K562 (cell line): ENCODE results near the gene FFAR1. TPM values are rescaled to one million over a fixed set of nuclear protein-coding genes. Genes with fewer than 3 reads are reported as not detected.

Experiments used
- ARNT ChIP-seq, 2 experiments: fragments of 450-650 bp; IDR thresholded peaks; 2 replicates each; pipeline ENCODE4 v1.6.1; 2016; ENCODE audit warnings: mild to moderate bottlenecking in 1 of 2
- ATF1 ChIP-seq, 2 experiments: fragments of 450-650 bp in 1 of 2; IDR thresholded peaks; 2 replicates each; pipeline ENCODE4 v1.6.1; 2016; ENCODE audit warnings: missing compliant biosample characterization in 1 of 2, missing genetic modification characterization in 1 of 2
- CBFA2T2 ChIP-seq: fragments of 450-650 bp; conservative IDR thresholded peaks from 2 replicates; pipeline ENCODE4 v1.6.1; 2017; ENCODE audit warnings: mild to moderate bottlenecking
- CBFA2T3 ChIP-seq: fragments of 450-650 bp; IDR thresholded peaks from 2 replicates; pipeline ENCODE4 v1.6.1; 2017
- CTBP1 ChIP-seq: fragments of 450-650 bp; IDR thresholded peaks from 2 replicates; pipeline ENCODE4 v1.6.1; 2016; ENCODE audit warnings: borderline replicate concordance
- HDAC2 ChIP-seq: fragments of 450-650 bp; IDR thresholded peaks from 2 replicates; pipeline ENCODE4 v1.6.1; 2016; ENCODE audit warnings: mild to moderate bottlenecking
- JUN ChIP-seq, 2 experiments: sonication (generic) in 1 of 2; formaldehyde crosslinking in 1 of 2; IDR thresholded peaks; 2 replicates each; pipeline versions ENCODE4 v1.6.1 to v1.8.0; 2012 to 2022; ENCODE audit warnings: borderline replicate concordance in 2 of 2, mild to moderate bottlenecking in 2 of 2, improper control_type of control experiment in 1 of 2, low read depth in 1 of 2, low read length in 1 of 2, missing genetic modification reagents in 1 of 2
- KDM1A ChIP-seq, 2 experiments: fragments of 450-650 bp; IDR thresholded peaks; 2 replicates each; pipeline ENCODE4 v1.6.1; 2016; ENCODE audit warnings: mild to moderate bottlenecking in 2 of 2
- L3MBTL2 ChIP-seq: fragments of 450-650 bp; IDR thresholded peaks from 2 replicates; pipeline ENCODE4 v1.6.1; 2016; ENCODE audit warnings: mild to moderate bottlenecking, moderate library complexity
- MAZ ChIP-seq, 2 experiments: fragments of 450-650 bp in 1 of 2; sonication (generic) in 1 of 2; formaldehyde crosslinking; IDR thresholded peaks in 1 of 2; conservative IDR thresholded peaks in 1 of 2; 2 replicates each; pipeline versions ENCODE4 v1.4.0 to v1.5.0; 2020; ENCODE audit warnings: mild to moderate bottlenecking in 1 of 2, missing genetic modification reagents in 1 of 2
- MTA3 ChIP-seq: fragments of 450-650 bp; formaldehyde crosslinking; IDR thresholded peaks from 2 replicates; pipeline ENCODE4 v1.6.1; 2017; ENCODE audit warnings: mild to moderate bottlenecking, borderline replicate concordance
- NCOR1 ChIP-seq: fragments of 450-650 bp; IDR thresholded peaks from 2 replicates; pipeline ENCODE4 v1.6.1; 2016; ENCODE audit warnings: mild to moderate bottlenecking, moderate library complexity
- PTTG1 ChIP-seq: fragments of 450-650 bp; IDR thresholded peaks from 2 replicates; pipeline ENCODE4 v1.6.1; 2016; ENCODE audit warnings: low read depth, mild to moderate bottlenecking, missing genetic modification characterization, missing compliant biosample characterization
- RBBP5 ChIP-seq: fragments of 200-600 bp; sonication (generic); IDR thresholded peaks from 2 replicates; pipeline ENCODE4 v1.6.1; 2012; ENCODE audit warnings: borderline replicate concordance, mild to moderate bottlenecking, low read length, control low read depth, inconsistent platforms; ENCODE audit not compliant: insufficient read depth, poor library complexity, severe bottlenecking
- SMARCE1 ChIP-seq: fragments of 450-650 bp; IDR thresholded peaks from 2 replicates; pipeline ENCODE4 v1.7.1; 2016; ENCODE audit warnings: mild to moderate bottlenecking
- polyA plus RNA-seq, 8 experiments: library from polyadenylated mRNA; depleted of rRNA in 4 of 8; stranded (reverse) in 5 of 8; unstranded in 3 of 8; fragments of >200 nt; fragmentation: Nextera tagmentation in 2 of 8; fragmentation: Illumina TruSeq in 1 of 8; extraction: Ambion mirVana in 2 of 8; extraction: Trizol in 1 of 8; gene quantifications; 2 replicates each; pipeline versions ENCODE4 v1.2.1 to v1.2.3, GENCODE V29; 2011 to 2014; ENCODE audit warnings: inconsistent platforms in 1 of 8, missing spikeins in 1 of 8
- total RNA-seq, 7 experiments: library from RNA; depleted of rRNA in 6 of 7; stranded (reverse); fragments of >200 nt in 6 of 7; fragmentation: Illumina TruSeq in 2 of 7; extraction: Trizol in 2 of 7; gene quantifications; 2 replicates each; pipeline versions ENCODE4 v1.2.1 to v1.2.3, GENCODE V29; 2011 to 2021; ENCODE audit warnings: low replicate concordance in 1 of 7
- TF ChIP-seq, protein P1 (sequence below): fragments of 450-650 bp; formaldehyde crosslinking; IDR thresholded peaks from 2 replicates; pipeline ENCODE4 v1.4.0; 2020; ENCODE audit warnings: mild to moderate bottlenecking, mixed read lengths
- TF ChIP-seq, protein P2 (sequence below): fragments of 450-650 bp; IDR thresholded peaks from 2 replicates; pipeline ENCODE4 v1.6.1; 2017; ENCODE audit warnings: mild to moderate bottlenecking, moderate library complexity
- TF ChIP-seq, protein P3 (sequence below), 2 experiments: IDR thresholded peaks; 2 replicates each; pipeline ENCODE4 v1.6.1; 2011; ENCODE audit warnings: borderline replicate concordance in 1 of 2, control low read depth in 1 of 2, low read depth in 1 of 2, low read length in 1 of 2, mild to moderate bottlenecking in 1 of 2, mixed read lengths in 1 of 2, moderate library complexity in 1 of 2; ENCODE audit not compliant: insufficient read depth in 1 of 2, insufficient read length in 1 of 2, poor library complexity in 1 of 2, severe bottlenecking in 1 of 2; ENCODE audit errors: extremely low read depth in 1 of 2
- TF ChIP-seq, protein P4 (sequence below), 2 experiments: IDR thresholded peaks in 1 of 2; conservative IDR thresholded peaks in 1 of 2; 2 replicates each; pipeline ENCODE4 v1.6.1; 2016; ENCODE audit warnings: low read depth in 2 of 2, mild to moderate bottlenecking in 1 of 2, missing compliant biosample characterization in 1 of 2, missing genetic modification characterization in 1 of 2, moderate library complexity in 1 of 2

FFAR1 gene
- total and polyA plus RNA-seq, 9 of the 15 experiments (the other 6 are each of a cell fraction or from before 2014, with no cell fraction given), result not detected

DNA sequence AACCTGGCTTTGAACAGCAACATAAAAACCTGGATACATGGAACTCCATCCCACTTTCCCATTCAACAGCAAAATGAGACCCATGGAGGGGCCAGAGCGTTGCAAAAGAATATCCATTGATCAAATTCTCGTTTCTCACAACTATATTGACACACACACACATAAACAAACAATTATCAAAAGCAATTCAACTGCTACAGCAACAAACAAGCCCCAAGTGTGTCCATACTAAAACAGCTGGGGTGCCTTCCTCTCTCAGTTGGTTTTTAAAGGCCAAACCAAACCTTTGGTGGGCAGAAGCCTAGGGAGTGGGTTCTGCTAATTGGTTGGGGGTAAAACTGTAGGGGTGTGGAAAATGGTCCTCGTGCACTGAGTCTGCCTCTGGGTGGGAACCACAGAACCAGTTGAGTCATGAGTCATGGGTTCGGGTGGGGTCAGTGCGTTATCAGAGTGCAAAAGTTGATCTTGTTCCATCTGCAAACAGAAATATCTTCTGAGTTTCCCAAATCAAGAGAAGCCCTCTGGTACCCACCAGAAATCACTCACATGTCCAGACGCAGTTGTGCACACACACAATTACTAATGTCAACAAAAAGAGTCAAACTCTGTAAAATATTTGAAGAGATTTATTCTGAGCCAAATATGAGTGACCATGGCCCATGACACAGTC, 41.6 kb downstream of the FFAR1 start (continued):
- peak; percentile 42; the same call in 1 of the 2 replicates for TF ChIP-seq CTBP1
- TF ChIP-seq, protein P1, sequence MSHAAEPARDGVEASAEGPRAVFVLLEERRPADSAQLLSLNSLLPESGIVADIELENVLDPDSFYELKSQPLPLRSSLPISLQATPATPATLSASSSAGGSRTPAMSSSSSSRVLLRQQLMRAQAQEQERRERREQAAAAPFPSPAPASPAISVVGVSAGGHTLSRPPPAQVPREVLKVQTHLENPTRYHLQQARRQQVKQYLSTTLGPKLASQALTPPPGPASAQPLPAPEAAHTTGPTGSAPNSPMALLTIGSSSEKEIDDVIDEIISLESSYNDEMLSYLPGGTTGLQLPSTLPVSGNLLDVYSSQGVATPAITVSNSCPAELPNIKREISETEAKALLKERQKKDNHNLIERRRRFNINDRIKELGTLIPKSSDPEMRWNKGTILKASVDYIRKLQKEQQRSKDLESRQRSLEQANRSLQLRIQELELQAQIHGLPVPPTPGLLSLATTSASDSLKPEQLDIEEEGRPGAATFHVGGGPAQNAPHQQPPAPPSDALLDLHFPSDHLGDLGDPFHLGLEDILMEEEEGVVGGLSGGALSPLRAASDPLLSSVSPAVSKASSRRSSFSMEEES (CRISPR knock-in tag), result peak; percentile 21
- TF ChIP-seq SMARCE1, result peak; percentile 73
- peak; percentile 64 for TF ChIP-seq NCOR1
- TF ChIP-seq, protein P2, sequence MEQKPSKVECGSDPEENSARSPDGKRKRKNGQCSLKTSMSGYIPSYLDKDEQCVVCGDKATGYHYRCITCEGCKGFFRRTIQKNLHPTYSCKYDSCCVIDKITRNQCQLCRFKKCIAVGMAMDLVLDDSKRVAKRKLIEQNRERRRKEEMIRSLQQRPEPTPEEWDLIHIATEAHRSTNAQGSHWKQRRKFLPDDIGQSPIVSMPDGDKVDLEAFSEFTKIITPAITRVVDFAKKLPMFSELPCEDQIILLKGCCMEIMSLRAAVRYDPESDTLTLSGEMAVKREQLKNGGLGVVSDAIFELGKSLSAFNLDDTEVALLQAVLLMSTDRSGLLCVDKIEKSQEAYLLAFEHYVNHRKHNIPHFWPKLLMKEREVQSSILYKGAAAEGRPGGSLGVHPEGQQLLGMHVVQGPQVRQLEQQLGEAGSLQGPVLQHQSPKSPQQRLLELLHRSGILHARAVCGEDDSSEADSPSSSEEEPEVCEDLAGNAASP, result peak; percentile 66; the same call in 1 of the 2 replicates
- TF ChIP-seq, protein P3, sequence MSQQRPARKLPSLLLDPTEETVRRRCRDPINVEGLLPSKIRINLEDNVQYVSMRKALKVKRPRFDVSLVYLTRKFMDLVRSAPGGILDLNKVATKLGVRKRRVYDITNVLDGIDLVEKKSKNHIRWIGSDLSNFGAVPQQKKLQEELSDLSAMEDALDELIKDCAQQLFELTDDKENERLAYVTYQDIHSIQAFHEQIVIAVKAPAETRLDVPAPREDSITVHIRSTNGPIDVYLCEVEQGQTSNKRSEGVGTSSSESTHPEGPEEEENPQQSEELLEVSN (IDR thresholded peaks at IDR 0.05; ENCODE audit: borderline replicate concordance in 1 of 2, extremely low read depth in 1 of 2, insufficient read depth in 1 of 2, insufficient read length in 1 of 2, low read depth in 1 of 2, low read length in 1 of 2, poor library complexity in 1 of 2, severe bottlenecking in 1 of 2), result peak; percentile 63 to 85
- peak; percentile 59 for TF ChIP-seq CBFA2T2
- peak; percentile 23; the same call in 1 of the 2 replicates for TF ChIP-seq PTTG1 (tag)
- no peak for TF ChIP-seq ATF1 (CRISPR knock-in tag; IDR thresholded peaks at IDR 0.05)
- 0 out of 2 replicates have a peak, but pooled peaks have one; percentile 18 for TF ChIP-seq ATF1 (tag; IDR thresholded peaks at IDR 0.05)
- TF ChIP-seq ARNT (IDR thresholded peaks at IDR 0.05), result no peak
- no peak for TF ChIP-seq MTA3
- TF ChIP-seq HDAC2, result peak; percentile 66; the same call in 1 of the 2 replicates
- TF ChIP-seq RBBP5, result peak; percentile 56
- TF ChIP-seq, protein P4, sequence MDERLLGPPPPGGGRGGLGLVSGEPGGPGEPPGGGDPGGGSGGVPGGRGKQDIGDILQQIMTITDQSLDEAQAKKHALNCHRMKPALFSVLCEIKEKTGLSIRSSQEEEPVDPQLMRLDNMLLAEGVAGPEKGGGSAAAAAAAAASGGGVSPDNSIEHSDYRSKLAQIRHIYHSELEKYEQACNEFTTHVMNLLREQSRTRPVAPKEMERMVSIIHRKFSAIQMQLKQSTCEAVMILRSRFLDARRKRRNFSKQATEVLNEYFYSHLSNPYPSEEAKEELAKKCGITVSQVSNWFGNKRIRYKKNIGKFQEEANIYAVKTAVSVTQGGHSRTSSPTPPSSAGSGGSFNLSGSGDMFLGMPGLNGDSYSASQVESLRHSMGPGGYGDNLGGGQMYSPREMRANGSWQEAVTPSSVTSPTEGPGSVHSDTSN (CRISPR knock-in tag; IDR thresholded peaks at IDR 0.05; ENCODE audit: low read depth), result no peak
- TF ChIP-seq, protein P4 (tag; conservative IDR thresholded peaks at IDR 0.05; ENCODE audit: low read depth), result 0 out of 2 replicates have a peak, but pooled peaks have one; percentile 8
- TF ChIP-seq KDM1A (IDR thresholded peaks at IDR 0.05), result peak; percentile 76 to 83; a peak in 2 of 4 replicates
- TF ChIP-seq MAZ (CRISPR knock-in tag; conservative IDR thresholded peaks at IDR 0.05 in 1 of 2, IDR thresholded peaks at IDR 0.05 in 1 of 2), result peak in 1 of 2 experiments; percentile 51; a peak in 2 of 4 replicates
- peak; percentile 89 for TF ChIP-seq L3MBTL2
- TF ChIP-seq CBFA2T3, result peak; percentile 81
- TF ChIP-seq JUN (IDR thresholded peaks at IDR 0.05; ENCODE audit: borderline replicate concordance, low read depth, low read length), result peak; percentile 59; the same call in 1 of the 2 replicates
- no peak for TF ChIP-seq JUN (CRISPR knock-in tag; IDR thresholded peaks at IDR 0.05; ENCODE audit: borderline replicate concordance)
